Heart left ventricle (tissue), 16 donors: Measurements from ENCODE around the gene HOXB13. TPM values are rescaled to one million over a fixed set of nuclear protein-coding genes. Genes with fewer than 3 reads are reported as not detected.

ENCODE experiments used
- ATAC-seq, 4 donors: fragments of 200-7000 bp; cut with Tn5 transposase; one replicate each; pipeline ENCODE4 v1.9.1; 2020 to 2022; ENCODE audit warnings: moderate library complexity in 4 of 4, mild to moderate bottlenecking in 3 of 4, moderate number of reproducible peaks in 1 of 4
- DNase-seq, 5 donors: peaks; one replicate each; pipeline ENCODE4 v3.0.0-alpha.2; 2020
- H3K27ac ChIP-seq, 12 donors: fragments of 200-600 bp; sonication (generic) in 4 of 12; one replicate each; pipeline versions ENCODE4 v1.5.0 to v1.8.0; 2016 to 2022; ENCODE audit warnings: mild to moderate bottlenecking in 2 of 12
- H3K27me3 ChIP-seq, 9 donors: fragments of 200-600 bp; sonication (generic) in 2 of 9; one replicate each; pipeline versions ENCODE4 v1.5.1 to v1.8.0; 2016 to 2022; ENCODE audit warnings: mild to moderate bottlenecking in 3 of 9
- H3K36me3 ChIP-seq, 9 donors: fragments of 200-600 bp; sonication (generic) in 2 of 9; one replicate each; pipeline versions ENCODE4 v1.5.0 to v1.8.0; 2018 to 2022; ENCODE audit warnings: mild to moderate bottlenecking in 2 of 9
- H3K4me1 ChIP-seq, 12 donors: fragments of 200-600 bp; sonication (generic) in 4 of 12; one replicate each; pipeline versions ENCODE4 v1.5.0 to v1.8.0; 2016 to 2022; ENCODE audit warnings: mild to moderate bottlenecking in 3 of 12
- H3K4me3 ChIP-seq, 12 donors: fragments of 200-600 bp; sonication (generic) in 4 of 12; one replicate each; pipeline versions ENCODE4 v1.5.0 to v1.8.0; 2017 to 2022; ENCODE audit warnings: mild to moderate bottlenecking in 9 of 12, moderate library complexity in 4 of 12
- H3K9me3 ChIP-seq, 12 donors: fragments of 200-600 bp; sonication (generic) in 4 of 12; one replicate each; pipeline versions ENCODE4 v1.5.0 to v1.8.0; 2016 to 2022; ENCODE audit warnings: mild to moderate bottlenecking in 1 of 12
- POLR2A ChIP-seq, 2 donors: fragments of 450-650 bp; IDR thresholded peaks; one replicate each; pipeline ENCODE4 v1.6.1; 2017; ENCODE audit warnings: antibody characterized with exemption in 2 of 2, mild to moderate bottlenecking in 2 of 2, moderate library complexity in 2 of 2
- WGBS, 4 donors: extraction: QIAGEN DNeasy Blood & Tissue Kit in 2 of 4; methylation state at CpG; one replicate each; pipeline versions ENCODE4 v1.1.5 to v1.1.7; 2013 to 2018; 5-methylcytosine and 5-hydroxymethylcytosine counted together
- intact Hi-C, 10 donors: fragments of 100-400 bp; cut with DNase I; formaldehyde crosslinking; loops; one replicate each; pipeline versions ENCODE4 v1.11.1 to v1.14.2; 2022
- polyA plus RNA-seq, 2 donors: library from polyadenylated mRNA; stranded (reverse); fragments of 200-250 nt; gene quantifications; one replicate each; pipeline ENCODE4 v1.2.3, GENCODE V29; 2013
- total RNA-seq, 9 donors: library from RNA; depleted of rRNA in 2 of 9; stranded (reverse); fragments of >200 nt in 2 of 9; fragmentation: NEBNext Ultra II Directional in 3 of 9; extraction: Animal tissue kit (Norgen Biotek cat#: 25700) in 3 of 9; gene quantifications; one replicate each; pipeline versions ENCODE4 v1.1.0 to v1.2.4, GENCODE V29; 2016 to 2023
- TF ChIP-seq, protein P1 (sequence below), 12 donors: fragments of 200-600 bp; sonication (generic) in 4 of 12; IDR thresholded peaks; one replicate each; pipeline versions ENCODE4 v1.5.0 to v1.8.0; 2018 to 2022; ENCODE audit warnings: antibody characterized with exemption in 12 of 12, mild to moderate bottlenecking in 5 of 12
- donor health status: ischemic (EF 13 %, LVEDD 7.1; RV severe dilation, severe dysfunction).
- donor health status: healthy with polysubstance abuse.
- donor health status: DM: no; HTN: yes; CAD: no.
- donor health status: DM: no; HTN: no; CAD: no.
- donor health status: ischemic (EF 25% LVEDD 6.9; RV normal size, moderate dysfunction).
- donor health status: ischemic (EF 25% LVEDD 5.7; RV mildly dilated, moderate dysfunction).
- donor health status: healthy.
- donor health status: DM: yes; HTN: yes; CAD: no.
- donor health status: ischemic (EF 35%, LVEDD 5.7; RV mildly dilated, moderate dysfunction).
- donor health status: nonischemic (EF 11% LVEDD 7.7; RV severe dilation, severe dysfunction).
- donor health status: DM: yes; HTN: yes; CAD: no.
- donor health status: PGD.
- donor health status: ischemic (EF 29% LVEDD 5.4; RV normal size, mild dysfunction).
- donor health status: nonischemic (EF 23%, LVEDD 6.1; RV moderate dilation, normal function).

HOXB13 gene
- total and polyA plus RNA-seq, 11 donors = not detected

DNA sequence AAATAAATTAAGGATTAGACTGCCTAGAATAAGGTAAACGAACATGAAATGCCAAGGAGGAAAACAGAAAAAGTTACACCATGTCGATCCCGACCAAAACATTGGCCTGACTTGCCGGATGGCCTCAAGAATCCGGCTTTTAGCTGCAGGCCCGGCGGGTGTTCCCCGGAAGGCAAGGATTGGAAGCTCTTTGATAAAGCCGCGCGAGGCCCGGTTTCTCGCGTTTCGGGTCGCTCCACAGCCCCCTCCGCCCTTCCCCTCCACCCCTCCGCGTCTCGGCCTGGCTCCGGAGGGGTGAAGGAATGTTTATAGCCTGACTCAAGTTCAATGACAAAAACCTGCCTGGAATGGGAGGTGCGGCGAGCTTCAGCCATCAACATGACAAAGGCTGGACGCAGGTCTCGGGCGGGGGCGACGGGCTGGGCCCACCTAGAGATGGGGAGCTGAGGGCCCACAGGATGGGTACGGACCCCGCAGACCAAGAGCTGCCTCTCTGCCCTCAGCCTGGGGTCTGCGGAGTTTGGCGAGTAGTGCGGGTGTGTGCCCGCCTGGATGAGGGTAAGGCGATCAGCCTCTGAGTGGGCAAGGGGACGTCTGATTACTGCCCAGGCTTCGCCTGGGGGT lies 8.8 kb downstream of the HOXB13 start:
- no peak for DNase-seq
- H3K9me3 ChIP-seq = no peaks in the 10 kb centered on the region
- WGBS, 4 donors = 5 to 8% (median 7%) methylated on average over 30 to 37 of the region's 37 CpGs
- no peaks in the 10 kb centered on the region for H3K36me3 ChIP-seq
- no peak overlapping the region for H3K27ac ChIP-seq
- intact Hi-C loops = loop anchor here in 5 of 10 donors (5.0 to 10.0 kb wide), 4 partner anchors 73 to 285 kb away; no protein-coding TSS in a partner anchor
- no peak for TF ChIP-seq POLR2A (IDR thresholded peaks at IDR 0.05)
- TF ChIP-seq, protein P1, sequence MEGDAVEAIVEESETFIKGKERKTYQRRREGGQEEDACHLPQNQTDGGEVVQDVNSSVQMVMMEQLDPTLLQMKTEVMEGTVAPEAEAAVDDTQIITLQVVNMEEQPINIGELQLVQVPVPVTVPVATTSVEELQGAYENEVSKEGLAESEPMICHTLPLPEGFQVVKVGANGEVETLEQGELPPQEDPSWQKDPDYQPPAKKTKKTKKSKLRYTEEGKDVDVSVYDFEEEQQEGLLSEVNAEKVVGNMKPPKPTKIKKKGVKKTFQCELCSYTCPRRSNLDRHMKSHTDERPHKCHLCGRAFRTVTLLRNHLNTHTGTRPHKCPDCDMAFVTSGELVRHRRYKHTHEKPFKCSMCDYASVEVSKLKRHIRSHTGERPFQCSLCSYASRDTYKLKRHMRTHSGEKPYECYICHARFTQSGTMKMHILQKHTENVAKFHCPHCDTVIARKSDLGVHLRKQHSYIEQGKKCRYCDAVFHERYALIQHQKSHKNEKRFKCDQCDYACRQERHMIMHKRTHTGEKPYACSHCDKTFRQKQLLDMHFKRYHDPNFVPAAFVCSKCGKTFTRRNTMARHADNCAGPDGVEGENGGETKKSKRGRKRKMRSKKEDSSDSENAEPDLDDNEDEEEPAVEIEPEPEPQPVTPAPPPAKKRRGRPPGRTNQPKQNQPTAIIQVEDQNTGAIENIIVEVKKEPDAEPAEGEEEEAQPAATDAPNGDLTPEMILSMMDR (IDR thresholded peaks at IDR 0.05) = no peak
- ATAC-seq = no peak
- no peak overlapping the region for H3K4me3 ChIP-seq
- H3K27me3 ChIP-seq = peaks cover 72 to 100% (median 100%) of the 10 kb centered on the region in 9 donors
- peaks cover 0 to 30% (median 9%) of the 10 kb centered on the region in 12 donors for H3K4me1 ChIP-seq

DNA sequence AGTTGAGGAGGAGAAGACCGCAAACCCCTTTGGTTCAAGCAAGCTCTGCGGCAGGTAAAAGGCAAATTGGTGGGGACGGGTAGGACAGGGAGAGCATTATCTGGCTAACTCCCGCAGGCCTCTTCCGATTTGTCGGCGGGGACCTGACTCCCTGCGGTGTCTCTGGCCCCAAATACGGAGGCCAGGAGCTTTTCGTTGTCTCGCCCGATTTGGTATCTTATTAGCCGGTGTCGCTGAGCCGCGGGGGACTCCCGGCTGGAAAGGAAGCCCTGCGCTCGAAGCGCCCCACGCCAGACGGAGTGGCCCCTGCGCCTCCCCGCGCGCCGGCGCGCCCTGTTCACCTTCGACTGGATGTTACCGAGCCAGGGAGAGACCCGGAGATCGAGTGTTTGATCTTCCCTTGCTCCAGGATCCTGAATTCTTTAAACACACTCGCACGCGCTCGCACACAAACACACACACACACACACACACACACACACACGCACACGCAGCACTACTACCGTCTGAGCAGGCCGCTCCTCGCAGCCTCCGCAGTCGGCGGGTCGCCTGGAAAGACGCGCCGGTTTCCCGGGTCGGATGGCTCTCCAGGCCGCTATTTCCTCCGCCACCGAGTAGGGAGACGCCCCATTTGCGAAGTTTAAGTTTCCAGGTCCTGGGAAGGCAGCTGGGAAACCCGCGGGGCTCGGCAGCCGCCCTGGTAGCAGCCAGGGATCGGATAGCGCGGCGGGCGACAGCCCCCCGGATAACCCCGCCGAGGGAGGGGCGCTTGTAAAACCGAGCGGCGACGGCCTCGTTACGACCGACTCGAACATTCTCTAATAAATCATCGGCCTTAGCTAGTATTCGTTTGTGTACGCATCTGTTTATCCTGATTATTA lies 9.5 kb downstream of the HOXB13 start:
- DNase-seq = no peak
- intact Hi-C loops = no loop called here
- H3K27me3 ChIP-seq = peaks cover 72 to 100% (median 96%) of the 10 kb centered on the region in 9 donors
- TF ChIP-seq POLR2A (IDR thresholded peaks at IDR 0.05) = no peak
- TF ChIP-seq, protein P1 (IDR thresholded peaks at IDR 0.05) = no peak
- H3K9me3 ChIP-seq = no peaks in the 10 kb centered on the region
- no peak overlapping the region for H3K27ac ChIP-seq
- no peak overlapping the region for H3K4me3 ChIP-seq
- ATAC-seq = peak in 1 of 4 donors; percentile 29
- H3K4me1 ChIP-seq = peaks cover 0 to 23% (median 6%) of the 10 kb centered on the region in 12 donors
- H3K36me3 ChIP-seq = no peaks in the 10 kb centered on the region
- WGBS, 4 donors = 2 to 4% (median 4%) methylated on average over 52 to 80 of the region's 80 CpGs

DNA sequence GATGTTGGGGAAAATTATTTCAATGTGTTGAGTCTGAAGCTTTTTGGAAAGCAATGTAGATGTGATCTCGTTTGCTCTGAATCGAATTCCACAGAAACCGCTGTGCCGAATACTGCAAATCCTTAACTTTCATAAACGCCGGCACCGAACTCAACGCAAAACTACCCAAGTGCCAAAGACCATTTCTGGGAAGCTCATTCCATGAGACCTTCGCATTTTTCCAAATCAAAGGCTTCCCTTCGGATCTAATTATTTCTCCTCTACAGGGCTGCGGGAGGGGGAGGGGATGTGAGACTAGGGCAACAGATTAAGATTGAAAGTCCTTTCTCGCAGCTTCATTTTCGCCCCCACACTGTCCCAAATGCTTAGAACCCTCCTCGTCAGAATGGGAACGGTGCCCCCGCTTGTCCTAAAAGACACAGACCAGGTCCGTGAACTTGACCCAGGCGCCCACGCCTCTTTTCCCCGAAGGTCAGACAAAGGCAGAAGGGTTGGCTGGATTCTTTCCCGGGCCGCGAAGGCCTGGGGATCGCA lies 10.3 kb downstream of the HOXB13 start:
- intact Hi-C loops = no loop called here
- Histone ChIP-seq H3K9me3 (no peaks in the 10 kb centered on the region), H3K36me3 (no peaks in the 10 kb centered on the region), H3K4me3 (no peak overlapping the region), H3K27me3 (peaks cover 66 to 100% (median 95%) of the 10 kb centered on the region in 9 donors), H3K4me1 (peaks cover 0 to 16% (median 3%) of the 10 kb centered on the region in 12 donors), H3K27ac (no peak overlapping the region)
- WGBS, 4 donors = 8 to 13% (median 12%) methylated on average over 24 of the region's 24 CpGs
- DNase-seq (no peak), ATAC-seq (no peak)
- TF ChIP-seq, protein P1 (IDR thresholded peaks at IDR 0.05) = no peak
- TF ChIP-seq POLR2A (IDR thresholded peaks at IDR 0.05) = no peak
